ENCODE data around the gene CCDC57.

The CCDC57 gene

GRCh38 chr17:82246040-82246364 is 33.4 kb upstream of the CCDC57 start:
- no peak for DNase-seq (ENCODE audit: low spot score)

GRCh38 chr17:82245134-82246039 is 32.7 kb upstream of the CCDC57 start:
- DNase-seq (ENCODE audit: low spot score): no peak

GRCh38 chr17:82244413-82245133 is 31.9 kb upstream of the CCDC57 start:
- peak; percentile 69 for DNase-seq (ENCODE audit: low spot score)

GRCh38 chr17:82243648-82244412 is 31.2 kb upstream of the CCDC57 start:
- no peak for DNase-seq (ENCODE audit: low spot score)

GRCh38 chr17:82242977-82243647 is 30.5 kb upstream of the CCDC57 start:
- peak; percentile 89 for DNase-seq (ENCODE audit: low spot score)

GRCh38 chr17:82242698-82242976 is 30.0 kb upstream of the CCDC57 start:
- no peak for DNase-seq (ENCODE audit: low spot score)

- DNase-seq (ENCODE audit: low spot score): no peak
Observed at GRCh38 chr17:82241926-82242697, 29.5 kb upstream of the CCDC57 start.

GRCh38 chr17:82241183-82241925 is 28.7 kb upstream of the CCDC57 start:
- peak; percentile 83 for DNase-seq (ENCODE audit: low spot score)

GRCh38 chr17:82240506-82241182 is 28.0 kb upstream of the CCDC57 start:
- no peak for DNase-seq (ENCODE audit: low spot score)

GRCh38 chr17:82239926-82240505 is 27.4 kb upstream of the CCDC57 start:
- DNase-seq (ENCODE audit: low spot score): no peak

- DNase-seq (ENCODE audit: low spot score): no peak
Observed at GRCh38 chr17:82239401-82239925, 26.8 kb upstream of the CCDC57 start.

GRCh38 chr17:82238472-82239201 is 26.0 kb upstream of the CCDC57 start:
- DNase-seq (ENCODE audit: low spot score): peak; percentile 61

GRCh38 chr17:82237746-82238471 is 25.3 kb upstream of the CCDC57 start:
- DNase-seq (ENCODE audit: low spot score): no peak

- no peak for DNase-seq (ENCODE audit: low spot score)
Observed at GRCh38 chr17:82237083-82237745, 24.6 kb upstream of the CCDC57 start.

- peak; percentile 77 for DNase-seq (ENCODE audit: low spot score)
Observed at GRCh38 chr17:82236142-82236971, 23.7 kb upstream of the CCDC57 start.

- DNase-seq (ENCODE audit: low spot score): no peak
Observed at GRCh38 chr17:82235775-82236141, 23.1 kb upstream of the CCDC57 start.
